ENCODE measurements around the gene HECTD1.

DNA sequence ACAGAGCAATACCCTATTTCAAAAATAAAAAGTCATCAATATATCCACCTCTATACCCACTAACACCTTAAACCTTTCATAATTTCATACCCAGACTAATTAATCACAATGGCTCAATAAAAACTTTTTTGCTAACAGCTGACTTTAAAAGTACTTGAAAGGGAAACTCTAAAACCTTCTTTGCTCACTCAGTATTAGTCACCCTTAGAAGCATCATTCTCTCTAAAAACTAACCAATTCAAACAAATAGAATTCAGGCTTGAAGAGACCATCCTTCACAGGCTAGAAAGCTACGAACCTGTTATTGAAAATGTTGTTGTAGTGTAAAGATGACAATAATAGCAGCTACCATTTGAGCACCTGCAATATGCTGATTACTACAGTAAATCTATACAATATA is 37.2 kb downstream of the HECTD1 start:
- TF ChIP-seq, protein P1, sequence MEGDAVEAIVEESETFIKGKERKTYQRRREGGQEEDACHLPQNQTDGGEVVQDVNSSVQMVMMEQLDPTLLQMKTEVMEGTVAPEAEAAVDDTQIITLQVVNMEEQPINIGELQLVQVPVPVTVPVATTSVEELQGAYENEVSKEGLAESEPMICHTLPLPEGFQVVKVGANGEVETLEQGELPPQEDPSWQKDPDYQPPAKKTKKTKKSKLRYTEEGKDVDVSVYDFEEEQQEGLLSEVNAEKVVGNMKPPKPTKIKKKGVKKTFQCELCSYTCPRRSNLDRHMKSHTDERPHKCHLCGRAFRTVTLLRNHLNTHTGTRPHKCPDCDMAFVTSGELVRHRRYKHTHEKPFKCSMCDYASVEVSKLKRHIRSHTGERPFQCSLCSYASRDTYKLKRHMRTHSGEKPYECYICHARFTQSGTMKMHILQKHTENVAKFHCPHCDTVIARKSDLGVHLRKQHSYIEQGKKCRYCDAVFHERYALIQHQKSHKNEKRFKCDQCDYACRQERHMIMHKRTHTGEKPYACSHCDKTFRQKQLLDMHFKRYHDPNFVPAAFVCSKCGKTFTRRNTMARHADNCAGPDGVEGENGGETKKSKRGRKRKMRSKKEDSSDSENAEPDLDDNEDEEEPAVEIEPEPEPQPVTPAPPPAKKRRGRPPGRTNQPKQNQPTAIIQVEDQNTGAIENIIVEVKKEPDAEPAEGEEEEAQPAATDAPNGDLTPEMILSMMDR (IDR thresholded peaks at IDR 0.05) = no peak
- no peak for TF ChIP-seq POLR2A (IDR thresholded peaks at IDR 0.05)

Measured in thyroid gland (tissue), 4 donors.